HPDE6-E6E7 (cell line): ENCODE data around the gene SETBP1.

Experiments
- DNase-seq: peaks from one replicate; pipeline ENCODE4 v3.0.0; 2011; ENCODE audit warnings: missing footprints; ENCODE audit errors: extremely low spot score

The SETBP1 gene

GRCh38 chr18:44967599-44967998, 286.9 kb downstream of the SETBP1 start:
- DNase-seq: no peak

DNA sequence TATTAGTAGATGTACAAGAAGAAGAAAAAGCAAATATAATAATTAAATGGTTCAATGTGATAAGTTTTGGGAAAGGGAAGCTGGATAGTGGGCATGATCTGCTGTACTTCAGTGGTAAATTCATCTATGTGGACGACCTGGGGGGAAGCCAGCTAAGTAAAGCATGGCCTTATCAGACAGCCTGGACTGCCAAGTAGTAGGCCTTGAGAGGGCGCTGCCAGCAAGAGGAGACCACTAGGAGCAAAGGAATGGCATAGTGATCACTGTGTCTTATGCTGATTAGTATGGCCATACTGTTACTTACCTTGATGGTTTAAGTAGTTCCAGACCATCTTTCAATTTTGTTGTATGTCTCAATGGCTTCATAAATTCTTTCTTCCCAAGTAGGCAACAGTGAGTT, 287.6 kb downstream of the SETBP1 start:
- no peak for DNase-seq

GRCh38 chr18:44969214-44969795, 288.6 kb downstream of the SETBP1 start:
- no peak for DNase-seq

DNA sequence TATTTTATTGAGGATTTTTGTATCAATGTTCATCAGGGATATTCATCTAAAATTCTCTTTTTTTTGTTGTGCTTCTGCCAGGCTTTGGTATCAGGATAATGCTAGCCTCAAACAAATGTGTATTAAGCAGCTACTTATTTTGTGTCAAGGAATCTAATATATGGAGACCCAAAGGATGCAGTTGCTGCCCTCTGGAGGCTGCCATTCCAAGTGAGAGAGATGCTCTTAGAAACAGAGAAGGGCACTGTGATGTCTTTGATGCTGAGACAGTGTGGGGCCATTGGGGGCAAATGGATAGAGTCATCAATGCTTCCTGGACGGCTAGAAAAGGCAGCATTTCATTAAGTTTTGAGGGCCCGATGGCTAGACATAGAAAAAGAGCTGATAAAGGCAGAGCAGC, 292.6 kb downstream of the SETBP1 start:
- DNase-seq: no peak

DNA sequence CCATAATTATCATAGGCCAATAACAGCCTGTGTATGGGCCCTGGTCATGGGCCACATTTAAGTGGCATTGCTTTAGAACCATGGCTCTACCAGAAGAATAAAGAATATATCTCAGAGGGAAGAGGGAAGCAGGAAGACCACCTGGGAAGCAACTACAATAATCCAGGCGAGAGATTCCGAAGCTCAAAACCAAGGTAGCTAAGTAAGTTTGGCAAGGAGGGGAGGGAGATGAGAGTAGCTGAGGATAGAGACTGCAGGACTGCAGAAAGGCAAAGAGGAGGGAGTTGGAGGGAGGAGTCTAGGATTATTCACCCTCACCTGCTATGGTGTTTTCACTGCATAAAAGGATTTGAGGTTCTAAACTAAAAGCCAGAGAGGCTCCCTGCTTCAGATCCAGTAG, 293.5 kb downstream of the SETBP1 start:
- DNase-seq: no peak

- no peak for DNase-seq
Observed at GRCh38 chr18:44977856-44978255, 297.2 kb downstream of the SETBP1 start.

GRCh38 chr18:44979748-44980147, 299.1 kb downstream of the SETBP1 start:
- no peak for DNase-seq

DNA sequence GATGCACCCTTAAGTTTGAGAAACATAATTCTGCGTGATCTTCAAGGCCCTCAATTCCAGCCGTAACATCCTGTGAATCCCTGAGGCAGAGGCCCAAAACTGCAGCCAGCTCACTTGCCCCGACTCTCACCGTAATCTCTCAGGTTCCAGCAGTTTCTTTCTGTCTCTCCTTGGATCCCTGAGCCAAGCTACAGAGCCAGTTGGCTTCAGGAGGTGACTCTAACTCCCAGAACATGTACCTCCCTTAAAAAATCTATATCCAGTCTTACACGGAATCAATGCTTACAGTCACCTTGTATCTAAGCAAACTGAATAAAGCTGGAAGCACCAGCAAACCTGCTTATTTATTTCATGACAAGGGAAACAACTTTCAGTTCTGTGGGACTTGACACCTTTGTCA, 300.4 kb downstream of the SETBP1 start:
- no peak for DNase-seq

GRCh38 chr18:44986933-44987332, 306.2 kb downstream of the SETBP1 start:
- DNase-seq: no peak

- DNase-seq: no peak
Observed at GRCh38 chr18:44987371-44987770, 306.7 kb downstream of the SETBP1 start.

DNA sequence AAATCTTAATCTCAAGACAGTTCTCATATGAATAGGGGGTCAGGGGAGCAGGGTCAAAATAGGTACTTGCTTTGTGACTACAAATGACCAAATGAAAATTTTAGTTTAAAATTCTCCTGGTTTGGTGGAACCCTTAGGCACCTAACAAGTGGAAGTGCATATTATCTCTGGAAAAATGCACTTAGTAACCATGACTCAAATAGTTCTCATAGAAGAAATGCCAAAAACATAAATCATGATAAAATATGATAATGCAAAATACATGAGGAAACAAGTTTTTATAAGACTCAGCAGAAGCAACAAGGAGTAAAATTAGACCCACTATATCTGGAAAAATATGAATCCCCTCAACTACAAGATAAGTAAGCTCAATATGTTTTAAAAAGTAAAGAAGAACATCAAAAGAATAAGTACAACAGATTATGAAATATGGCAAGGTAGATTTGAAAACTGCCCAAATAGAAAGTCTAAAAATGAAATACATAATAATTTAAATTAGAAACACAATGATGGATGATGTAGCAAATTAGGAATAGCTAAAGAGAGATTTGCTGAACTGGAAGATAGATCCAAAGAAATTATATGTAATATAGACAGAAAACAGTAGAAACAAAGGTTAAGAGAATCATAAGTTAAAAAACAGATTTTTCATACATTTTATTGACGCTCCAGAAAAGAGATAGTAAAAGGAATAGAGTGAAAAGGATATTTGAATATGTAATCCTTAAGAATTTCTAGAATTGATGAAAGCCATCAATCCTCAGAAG, 308.3 kb downstream of the SETBP1 start:
- no peak for DNase-seq

GRCh38 chr18:44996261-44996660, 315.6 kb downstream of the SETBP1 start:
- no peak for DNase-seq

- DNase-seq: no peak
Observed at GRCh38 chr18:44997174-44997573, 316.5 kb downstream of the SETBP1 start.

- DNase-seq: no peak
Observed at GRCh38 chr18:44998360-44998759, 317.7 kb downstream of the SETBP1 start.

DNA sequence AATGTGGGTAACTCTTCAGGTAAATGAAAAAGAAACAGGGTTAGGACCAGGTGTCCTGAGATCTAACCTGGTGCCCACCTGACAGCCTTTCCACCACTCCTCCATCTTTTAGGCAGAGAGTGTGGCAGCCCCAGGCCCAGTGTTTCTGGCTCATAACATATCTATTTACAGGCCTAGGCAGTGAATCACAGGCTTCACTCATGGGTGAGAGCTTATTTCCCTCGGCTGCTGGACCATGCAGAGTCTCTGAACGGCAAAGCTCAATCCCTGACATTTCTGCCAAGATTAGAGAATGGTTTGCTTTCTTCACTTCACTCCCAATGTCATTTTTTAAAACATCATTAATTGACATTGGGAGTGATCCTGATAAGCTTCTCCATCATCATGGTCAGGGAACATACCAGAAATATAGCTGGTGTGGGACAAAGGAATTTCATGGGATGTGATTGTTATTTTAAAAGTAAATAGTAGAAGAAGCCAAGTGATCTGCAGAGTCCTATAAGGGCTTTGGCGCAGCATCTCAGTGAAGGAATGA, 323.9 kb downstream of the SETBP1 start:
- DNase-seq: no peak

DNA sequence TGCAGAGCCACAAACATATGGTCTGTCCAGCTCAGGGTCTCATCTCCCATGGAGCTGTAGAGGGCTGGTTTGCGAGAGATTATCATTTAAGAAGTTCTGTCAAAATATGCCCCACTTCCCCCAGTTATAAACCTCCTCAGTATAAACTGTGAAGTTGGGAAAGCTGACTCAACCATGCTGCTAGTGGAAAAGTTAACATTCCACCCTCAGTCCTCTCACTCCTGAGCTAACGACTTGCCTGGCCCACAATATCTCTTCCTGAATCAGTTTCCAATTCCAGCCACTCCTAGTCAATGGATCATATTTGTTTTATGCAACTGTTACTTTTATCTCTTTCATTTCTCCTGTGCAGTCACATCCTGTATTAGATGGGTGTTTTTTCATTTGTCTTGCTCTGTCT, 326.2 kb downstream of the SETBP1 start:
- no peak for DNase-seq

DNA sequence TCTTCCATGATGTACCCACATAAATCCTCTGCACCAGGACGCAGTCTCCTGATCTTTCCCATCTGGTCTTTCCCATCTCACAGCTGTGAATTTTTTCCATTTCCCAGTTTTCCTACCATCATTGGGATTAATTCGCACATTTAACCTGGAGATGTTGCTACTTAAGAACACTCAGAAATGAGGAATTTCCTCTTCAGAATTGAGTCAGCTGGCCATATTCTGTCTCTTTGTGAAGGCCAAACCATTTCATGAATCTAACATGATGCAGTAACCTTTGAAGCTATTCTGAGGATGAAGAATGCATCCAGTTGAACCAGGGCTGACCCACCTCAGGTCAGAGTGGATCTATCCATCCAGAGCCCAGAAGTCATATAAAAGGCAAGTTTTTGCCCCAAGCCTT, 326.8 kb downstream of the SETBP1 start:
- DNase-seq: no peak

GRCh38 chr18:45008694-45009413, 328.2 kb downstream of the SETBP1 start:
- no peak for DNase-seq

DNA sequence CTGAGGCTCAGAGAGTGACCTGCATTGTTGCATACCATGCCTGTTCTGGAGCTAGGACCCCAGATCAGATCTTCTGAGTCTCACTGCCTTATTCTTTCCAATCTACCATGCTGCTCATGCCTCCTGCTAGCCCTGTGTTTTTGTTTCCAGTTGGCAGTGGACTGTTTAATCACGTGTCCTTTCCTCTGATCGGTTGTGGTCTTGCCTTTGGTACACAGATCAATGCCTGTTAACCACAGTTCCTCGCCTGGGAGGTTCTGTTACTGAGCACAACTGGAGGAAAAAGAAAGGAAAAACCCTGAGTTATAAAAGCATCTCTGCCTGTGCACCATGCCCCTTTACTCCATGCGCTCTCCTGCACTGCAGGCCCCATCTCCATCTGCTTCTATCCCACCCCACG, 329.1 kb downstream of the SETBP1 start:
- DNase-seq: no peak

GRCh38 chr18:45012286-45012685, 331.6 kb downstream of the SETBP1 start:
- no peak for DNase-seq

- DNase-seq: peak; percentile 37
Observed at GRCh38 chr18:45014047-45014501, 333.4 kb downstream of the SETBP1 start.

GRCh38 chr18:45015788-45016128, 335.1 kb downstream of the SETBP1 start:
- DNase-seq: no peak

DNA sequence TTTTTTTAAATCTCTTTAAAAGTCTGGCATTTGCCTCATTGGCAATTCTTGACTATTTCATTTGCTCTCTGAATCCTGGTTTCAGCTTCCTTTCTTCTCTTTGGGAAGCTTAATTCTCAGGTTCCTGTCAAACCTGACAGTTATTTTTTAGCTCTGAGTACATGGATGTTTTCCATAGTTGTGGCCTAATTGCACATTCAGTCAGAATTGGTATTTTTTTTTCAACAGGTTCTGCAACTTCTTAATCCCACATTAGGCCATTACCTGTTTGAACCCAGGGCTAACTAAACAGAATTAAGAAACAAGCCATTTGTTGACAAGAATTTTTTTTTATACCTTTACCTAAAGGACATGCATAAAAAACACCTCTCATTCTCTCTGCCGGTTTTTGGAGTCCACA, 338.8 kb downstream of the SETBP1 start:
- DNase-seq: peak; percentile 10
